CD4-positive, alpha-beta T cell treated with Interleukin-4 for 1 hour (primary cell): ENCODE measurements around the gene NUDT19.
"Not testable (repeated sequence)": the region's sequence is repeated elsewhere in the genome, so short reads cannot be mapped to it uniquely, and the experiment has no call there.

ENCODE experiments used
- DNase-seq, 2 donors: peaks; one replicate each; pipeline ENCODE4 v3.0.0-alpha.2; 2020 to 2022

The NUDT19 gene

GRCh38 chr19:32716203-32716602 is 24.6 kb downstream of the NUDT19 start:
- DNase-seq, result not testable (repeated sequence)

DNA sequence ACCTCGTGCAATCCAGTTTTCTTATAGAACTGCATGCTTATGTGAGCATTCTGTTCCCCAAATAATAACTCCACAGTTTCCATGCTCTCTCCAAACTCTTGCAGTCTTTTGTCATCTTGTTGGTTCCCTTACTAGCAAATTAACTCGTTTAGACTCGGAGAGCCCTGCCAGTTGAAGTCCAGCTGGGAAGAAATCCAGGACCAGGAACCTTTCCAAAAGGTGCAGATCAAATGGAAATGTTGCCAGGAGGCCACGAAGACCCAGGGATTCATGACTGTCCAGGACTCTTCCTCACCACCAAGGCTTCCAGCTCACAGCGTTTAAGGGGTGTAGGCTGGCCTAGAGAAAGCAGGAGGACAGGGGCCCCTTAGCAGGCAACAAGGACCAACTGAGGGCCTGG is 25.9 kb downstream of the NUDT19 start:
- no peak for DNase-seq

DNA sequence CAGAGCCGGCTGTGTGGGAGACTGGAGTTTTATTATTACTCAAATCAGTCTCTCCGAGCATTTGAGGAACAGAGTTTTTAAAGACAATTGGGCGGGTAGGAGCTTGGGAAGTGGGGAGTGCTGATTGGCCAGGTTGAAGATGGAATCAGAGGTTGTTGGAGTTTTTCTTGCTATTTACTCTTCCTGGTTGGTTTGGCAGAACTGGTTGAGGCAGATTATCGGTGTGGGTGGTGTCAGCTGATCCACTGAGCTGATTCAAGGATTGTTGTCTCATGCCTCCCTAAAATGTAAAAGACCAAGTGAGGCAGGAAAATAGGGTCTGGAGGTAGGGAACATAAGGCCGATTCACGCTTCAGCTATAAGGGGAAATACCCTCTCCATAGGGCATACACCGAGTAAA is 26.7 kb downstream of the NUDT19 start:
- DNase-seq, result no peak

DNA sequence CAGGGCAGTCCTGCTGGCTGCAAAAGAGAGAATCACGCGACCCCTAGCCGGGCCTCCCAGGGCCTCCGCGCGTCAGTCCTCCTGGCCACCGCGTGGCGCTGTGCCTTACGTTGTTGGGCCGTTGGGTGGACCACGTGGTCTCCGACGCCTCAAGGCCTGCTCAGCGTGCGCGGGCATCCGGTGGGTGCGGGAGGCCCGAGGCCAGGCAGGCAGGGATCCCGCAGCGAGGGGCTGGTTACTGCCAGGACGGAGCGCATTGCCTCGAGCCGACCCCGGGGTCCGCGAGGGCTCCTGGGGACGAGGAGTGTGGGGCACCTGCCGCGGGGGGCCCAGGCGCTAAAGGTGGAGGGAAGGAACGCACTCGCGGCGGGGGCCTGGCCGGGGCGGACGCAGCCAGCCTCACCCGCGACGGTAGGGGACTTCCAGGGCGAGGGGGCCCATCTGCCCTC is 28.0 kb downstream of the NUDT19 start, which contains the start of gene TDRD12:
TDRD12 (plus strand) TSS at position 157 of the 449 bp plus-strand sequence. CDS start 306 bp downstream, outside the sequence.
- no peak for DNase-seq

DNA sequence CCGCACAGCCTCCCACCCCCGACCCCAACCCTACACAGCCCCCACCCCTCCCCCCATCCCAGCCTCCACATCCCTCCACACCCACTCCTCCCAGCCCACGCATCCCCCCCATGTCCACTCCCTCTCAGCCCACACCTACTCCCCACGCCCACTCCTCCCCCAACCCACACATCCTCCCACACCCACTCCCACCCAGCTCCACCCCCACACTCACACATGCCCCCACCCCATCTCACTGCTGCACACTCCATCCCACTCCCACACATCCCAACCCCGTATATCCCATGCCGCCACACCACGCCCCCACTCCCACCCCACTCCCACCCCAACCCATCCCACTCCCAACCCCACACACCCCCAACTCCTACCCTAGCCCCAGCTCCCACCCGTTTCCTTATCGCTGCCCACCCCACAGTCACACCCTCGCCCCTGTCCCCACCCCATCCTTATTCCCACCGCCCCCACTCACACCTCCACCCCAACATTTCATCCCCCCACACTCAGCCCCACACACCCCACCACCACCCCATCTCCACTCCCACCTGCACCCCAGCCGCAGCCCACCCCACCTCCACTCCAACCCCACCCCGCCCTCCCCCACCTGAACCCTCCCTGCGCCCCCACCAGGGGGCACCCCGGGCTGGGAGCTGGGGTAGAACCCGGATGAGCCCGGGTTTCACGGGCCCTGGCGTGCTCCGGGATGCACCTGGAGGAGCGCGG is 28.8 kb downstream of the NUDT19 start:
- DNase-seq, result no peak

- DNase-seq, result no peak
Measured at GRCh38 chr19:32720936-32721250, 29.3 kb downstream of the NUDT19 start.

- DNase-seq, result no peak
Measured at GRCh38 chr19:32735936-32736335, 44.3 kb downstream of the NUDT19 start.

DNA sequence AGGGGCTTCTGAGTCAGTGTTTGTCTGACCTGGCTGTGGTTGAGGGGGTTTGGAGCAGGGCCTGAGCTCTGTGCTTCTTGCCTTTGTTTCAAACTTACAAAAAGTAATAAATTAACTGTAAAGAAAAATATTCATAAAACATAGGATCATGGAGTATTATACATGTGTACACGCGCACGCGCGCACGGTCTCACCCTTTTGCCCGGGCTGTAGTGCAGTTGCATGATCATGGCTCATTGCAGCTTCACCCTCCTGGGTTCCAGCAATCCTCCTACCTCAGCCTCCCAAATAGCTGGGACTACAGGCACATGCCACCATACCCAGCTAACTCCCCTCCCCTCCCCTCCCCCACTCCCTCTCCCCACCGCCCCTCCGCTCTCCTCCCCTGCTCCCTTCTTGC is 51.4 kb downstream of the NUDT19 start:
- DNase-seq, result no peak

DNA sequence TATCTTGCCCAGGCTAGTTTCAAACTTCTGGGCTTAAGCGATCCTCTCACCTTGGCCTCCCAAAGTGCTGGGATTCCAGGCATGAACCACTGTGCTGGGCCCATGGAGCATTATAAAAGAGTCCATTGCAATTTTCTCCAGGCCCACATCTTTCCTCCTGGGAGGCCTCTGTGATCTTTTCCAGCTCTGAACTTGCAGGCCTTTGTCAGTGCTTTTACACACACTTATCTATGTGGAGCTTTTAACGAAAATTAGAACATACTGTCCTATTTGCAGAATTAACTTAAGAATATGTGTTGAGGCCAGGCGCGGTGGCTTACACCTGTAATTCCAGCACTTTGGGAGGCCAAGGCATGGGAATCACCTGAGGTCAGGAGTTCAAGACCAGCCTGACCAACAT is 51.8 kb downstream of the NUDT19 start:
- no peak for DNase-seq

DNA sequence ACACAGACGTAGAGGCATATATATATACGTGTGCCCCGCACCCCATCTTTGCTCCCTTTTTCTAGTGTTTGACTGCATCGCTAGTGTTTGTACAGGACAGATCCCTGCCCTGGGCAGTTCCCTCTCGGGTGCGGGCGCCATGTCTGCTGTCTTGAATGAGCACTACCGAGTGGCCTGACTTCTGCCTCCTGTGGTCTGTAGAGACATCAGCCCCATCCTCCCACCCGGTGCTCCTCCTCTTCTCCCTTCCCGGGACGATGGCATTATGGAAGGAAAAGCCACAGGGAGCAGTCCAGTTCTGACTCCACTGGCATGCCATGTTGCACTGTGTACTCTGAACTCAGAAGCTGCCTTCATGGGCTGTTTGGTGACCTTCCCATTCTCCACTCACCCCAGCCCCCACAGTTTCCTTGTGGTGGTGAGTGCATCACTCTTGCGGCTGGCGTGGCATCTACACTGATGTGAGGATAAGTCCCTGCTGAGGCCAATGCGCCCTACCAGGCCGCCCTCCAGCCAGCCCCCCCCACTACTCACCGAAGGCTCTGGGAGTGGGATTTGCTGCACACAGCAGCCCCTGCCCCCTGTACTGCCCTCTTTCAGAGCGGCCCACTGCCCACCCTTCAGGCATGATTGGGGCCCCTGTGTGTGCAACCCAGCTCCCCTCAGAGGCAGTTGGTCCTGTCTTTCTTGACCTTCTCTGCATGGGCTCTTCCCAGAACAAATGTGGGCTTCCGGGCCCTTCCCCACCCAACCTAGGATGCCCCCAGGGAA is 53.1 kb downstream of the NUDT19 start:
- DNase-seq, result no peak

GRCh38 chr19:32745594-32746251 is 54.1 kb downstream of the NUDT19 start:
- peak; percentile 58 to 67 for DNase-seq

GRCh38 chr19:32746631-32747196 is 55.1 kb downstream of the NUDT19 start:
- peak; percentile 70 to 75 for DNase-seq

- peak in 1 of 2 donors; percentile 7 for DNase-seq
Measured at GRCh38 chr19:32748497-32748896, 56.9 kb downstream of the NUDT19 start.

- no peak for DNase-seq
Measured at GRCh38 chr19:32748948-32749347, 57.3 kb downstream of the NUDT19 start.

DNA sequence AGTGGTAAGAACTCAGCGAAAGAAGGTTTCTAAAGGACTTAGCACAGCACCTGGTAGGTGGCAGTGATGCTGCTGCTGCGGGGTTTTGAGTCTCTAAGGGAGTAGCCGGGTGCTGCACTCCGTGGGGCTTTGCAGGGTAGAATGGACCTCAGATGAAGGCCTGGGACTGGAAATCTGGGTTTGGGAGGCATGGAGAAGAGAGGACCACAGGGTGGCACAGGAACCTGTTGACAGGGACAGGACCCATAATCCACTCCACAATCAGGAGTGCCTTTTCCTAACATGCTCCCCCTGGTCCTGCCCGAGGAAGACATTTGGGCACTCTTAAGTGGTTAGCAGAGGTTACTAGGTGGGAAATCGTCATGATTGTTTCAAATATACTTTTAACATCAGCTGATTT is 57.7 kb downstream of the NUDT19 start:
- DNase-seq, result no peak

DNA sequence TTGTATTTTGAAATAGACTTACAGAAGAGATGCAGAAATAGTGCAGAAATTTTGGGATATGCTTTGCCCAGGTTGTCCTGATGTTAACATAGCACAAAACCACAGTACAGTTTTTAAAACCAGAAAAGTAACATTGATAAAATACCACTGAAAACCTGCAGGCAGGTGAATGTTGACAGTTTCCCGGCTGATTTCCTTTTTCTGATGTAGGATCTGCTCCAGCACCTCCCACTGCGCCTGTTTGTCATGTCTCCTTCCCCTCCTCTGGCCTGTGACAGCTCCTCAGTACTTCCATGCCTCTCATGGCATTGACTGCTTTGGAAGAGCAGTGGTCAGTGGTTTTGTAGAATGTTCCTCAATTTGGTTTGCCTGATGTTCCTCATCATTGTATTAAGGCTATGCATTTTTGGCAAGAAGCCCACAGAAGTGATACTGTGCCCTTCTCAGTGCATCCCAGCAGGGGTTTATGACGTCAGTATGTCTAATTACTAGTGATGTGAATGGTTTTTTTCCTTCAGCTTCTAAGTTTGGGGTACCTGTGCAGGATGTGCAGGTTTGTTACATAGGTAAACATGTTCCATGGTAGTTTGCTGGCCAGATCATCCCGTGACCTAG is 58.9 kb downstream of the NUDT19 start:
- no peak for DNase-seq

- no peak for DNase-seq
Measured at GRCh38 chr19:32751066-32751465, 59.4 kb downstream of the NUDT19 start.

DNA sequence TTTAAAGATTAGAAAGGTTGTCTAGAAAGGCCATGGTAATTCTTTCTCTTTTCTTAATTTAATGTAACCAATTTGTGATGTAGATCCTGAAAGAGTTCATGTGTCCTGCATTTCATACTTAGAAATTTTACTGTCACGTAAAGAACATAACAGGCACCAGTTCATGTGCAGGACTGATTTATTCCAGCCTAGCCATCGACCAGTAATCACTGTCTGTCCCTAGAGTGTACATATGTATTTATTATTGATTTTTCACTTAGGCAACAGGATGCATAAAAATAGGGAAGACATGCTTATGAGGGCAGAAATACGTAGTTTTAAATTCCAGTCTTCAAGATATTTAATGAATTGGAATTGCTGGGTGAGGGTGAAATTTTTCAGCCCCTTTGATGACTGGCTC is 65.6 kb downstream of the NUDT19 start:
- DNase-seq, result no peak
